Mesendoderm (in vitro differentiated cells): ENCODE data around the gene TEAD1.

Experiments
- DNase-seq: peaks from one replicate; pipeline ENCODE4 v3.0.0; 2013
- H2AK5ac ChIP-seq: 2 replicates; pipeline ENCODE4 v1.6.1; 2013; ENCODE audit warnings: low read length, inconsistent platforms
- H2BK120ac ChIP-seq: 2 replicates; pipeline ENCODE4 v1.6.1; 2013; ENCODE audit warnings: low read depth, mild to moderate bottlenecking, low read length, moderate library complexity, mixed read lengths
- H2BK15ac ChIP-seq: replicated peaks from 2 replicates; pipeline ENCODE4 v1.6.1; 2013; ENCODE audit warnings: low read depth, mild to moderate bottlenecking, moderate library complexity
- H2BK5ac ChIP-seq: 2 replicates; pipeline ENCODE4 v1.6.1; 2013; ENCODE audit warnings: low read length, inconsistent platforms
- H3K18ac ChIP-seq: 2 replicates; pipeline ENCODE4 v1.6.1; 2013; ENCODE audit warnings: mild to moderate bottlenecking, low read length, mixed read lengths
- H3K23ac ChIP-seq: one replicate; pipeline ENCODE4 v1.6.1; 2013; ENCODE audit warnings: low read length
- H3K27ac ChIP-seq: 2 replicates; pipeline ENCODE4 v1.5.1; 2013; ENCODE audit warnings: low read depth, mild to moderate bottlenecking, inconsistent platforms, low read length, moderate library complexity
- H3K27me3 ChIP-seq: 2 replicates; pipeline ENCODE4 v1.6.1; 2013; ENCODE audit warnings: low read length, control low read depth, mild to moderate bottlenecking, inconsistent platforms; ENCODE audit not compliant: insufficient read depth, poor library complexity
- H3K36me3 ChIP-seq: 2 replicates; pipeline ENCODE4 v1.6.1; 2013; ENCODE audit warnings: low read length, inconsistent platforms; ENCODE audit not compliant: control insufficient read depth, insufficient read depth
- H3K4ac ChIP-seq: one replicate; pipeline ENCODE4 v1.6.1; 2013; ENCODE audit warnings: low read depth, mild to moderate bottlenecking, low read length, moderate library complexity
- H3K4me1 ChIP-seq: 2 replicates; pipeline ENCODE4 v1.6.1; 2013; ENCODE audit warnings: low read depth, low read length, inconsistent platforms; ENCODE audit not compliant: control insufficient read depth
- H3K4me2 ChIP-seq: 2 replicates; pipeline ENCODE4 v1.6.1; 2013; ENCODE audit warnings: low read length
- H3K4me3 ChIP-seq: 2 replicates; pipeline ENCODE4 v1.5.1; 2013; ENCODE audit warnings: mild to moderate bottlenecking, low read length
- H3K56ac ChIP-seq: one replicate; pipeline ENCODE4 v1.6.1; 2013; ENCODE audit warnings: low read length
- H3K79me1 ChIP-seq: 2 replicates; pipeline ENCODE4 v1.6.1; 2013; ENCODE audit warnings: low read length, inconsistent platforms
- H3K79me2 ChIP-seq: 2 replicates; pipeline ENCODE4 v1.6.1; 2013; ENCODE audit warnings: mild to moderate bottlenecking, low read length; ENCODE audit not compliant: control insufficient read depth, insufficient read depth
- H3K9ac ChIP-seq: 2 replicates; pipeline ENCODE4 v1.6.1; 2013; ENCODE audit warnings: low read length, inconsistent platforms
- H4K5ac ChIP-seq: one replicate; pipeline ENCODE4 v1.6.1; 2013; ENCODE audit warnings: low read length
- H4K8ac ChIP-seq: one replicate; pipeline ENCODE4 v1.6.1; 2013; ENCODE audit warnings: low read depth, mild to moderate bottlenecking, control low read depth, low read length, moderate library complexity
- WGBS: extraction: QIAGEN DNeasy Blood & Tissue Kit; methylation state at CpG from one replicate; pipeline ENCODE4 v1.1.7; 2013; ENCODE audit warnings: low lambda C conversion rate, missing lambda C conversion rate; ENCODE audit not compliant: insufficient coverage; ENCODE audit errors: extremely low coverage; 5-methylcytosine and 5-hydroxymethylcytosine counted together

The TEAD1 gene

GRCh38 chr11:12857572-12857971 is 183.4 kb downstream of the TEAD1 start:
- Histone ChIP-seq H2BK120ac (no peak overlapping the region), H3K4me1 (peaks cover 7% of the 10 kb centered on the region), H2AK5ac (no peak overlapping the region), H3K23ac (no peak overlapping the region), H3K36me3 (no peaks in the 10 kb centered on the region), H3K9ac (no peak overlapping the region), H3K79me1 (peaks cover 39% of the 10 kb centered on the region), H3K27ac (no peak overlapping the region), H3K56ac (no peak overlapping the region), H3K4me2 (no peak overlapping the region), H3K4me3 (no peak overlapping the region), H2BK5ac (no peak overlapping the region), H3K18ac (no peak overlapping the region), H3K27me3 (no peaks in the 10 kb centered on the region), H3K79me2 (peaks cover 48% of the 10 kb centered on the region), H4K8ac (no peak overlapping the region), H4K5ac (no peak overlapping the region), H3K4ac (no peak overlapping the region), H2BK15ac (no peak overlapping the region)
- no CpG with 5 or more reads among the region's 5 CpGs for WGBS
- DNase-seq = peak; percentile 68

DNA sequence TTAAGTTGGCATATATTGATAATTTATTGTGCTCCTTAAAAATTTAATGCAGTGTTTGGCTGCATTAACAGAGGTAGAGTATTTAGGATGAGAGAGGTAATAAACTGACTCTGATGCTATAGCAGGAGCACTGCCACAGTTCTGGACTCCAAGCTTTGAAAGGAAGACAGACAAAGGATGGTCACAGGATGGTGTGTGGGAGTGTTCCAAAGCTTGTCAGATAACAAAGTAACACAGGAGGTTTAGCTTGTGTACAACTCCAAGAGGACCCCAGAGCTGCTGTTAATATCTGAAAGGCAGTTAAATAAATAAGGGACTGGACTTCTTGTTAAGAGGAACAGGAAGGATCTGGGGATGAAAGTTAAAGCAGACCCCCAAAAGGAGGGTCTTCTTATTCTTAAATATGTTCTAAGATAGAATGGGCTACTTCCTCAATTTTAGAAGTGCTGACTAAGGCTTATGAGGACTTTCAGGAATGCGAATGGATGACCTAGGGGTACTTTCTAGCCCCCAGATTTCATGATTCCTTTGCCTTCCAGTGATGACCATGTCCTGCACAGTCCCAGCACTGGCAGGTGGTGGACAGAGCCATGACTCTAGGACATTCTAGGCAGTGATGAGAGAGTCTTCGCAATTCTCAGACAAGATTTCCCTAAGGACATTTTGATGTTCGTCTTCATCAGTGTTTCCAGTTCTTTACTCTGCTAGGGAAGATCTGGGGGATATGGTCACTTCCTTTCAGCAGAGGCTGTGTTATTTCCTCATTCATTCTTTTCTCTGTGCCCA is 185.8 kb downstream of the TEAD1 start:
- H2BK120ac ChIP-seq = no peak overlapping the region
- H3K4me3 ChIP-seq = no peak overlapping the region
- no peak overlapping the region for H4K8ac ChIP-seq
- H3K56ac ChIP-seq = no peak overlapping the region
- no peak overlapping the region for H3K27ac ChIP-seq
- no peak overlapping the region for H3K18ac ChIP-seq
- no peak overlapping the region for H2BK15ac ChIP-seq
- no peak overlapping the region for H4K5ac ChIP-seq
- no peaks in the 10 kb centered on the region for H3K27me3 ChIP-seq
- H3K36me3 ChIP-seq = no peaks in the 10 kb centered on the region
- no CpG with 5 or more reads among the region's 3 CpGs for WGBS
- H3K4ac ChIP-seq = no peak overlapping the region
- H3K4me2 ChIP-seq = no peak overlapping the region
- H3K79me1 ChIP-seq = peaks cover 23% of the 10 kb centered on the region
- no peak for DNase-seq
- no peak overlapping the region for H3K23ac ChIP-seq
- no peak overlapping the region for H3K9ac ChIP-seq
- H3K79me2 ChIP-seq = peaks cover 31% of the 10 kb centered on the region
- peaks cover 17% of the 10 kb centered on the region for H3K4me1 ChIP-seq
- no peak overlapping the region for H2BK5ac ChIP-seq
- H2AK5ac ChIP-seq = no peak overlapping the region

DNA sequence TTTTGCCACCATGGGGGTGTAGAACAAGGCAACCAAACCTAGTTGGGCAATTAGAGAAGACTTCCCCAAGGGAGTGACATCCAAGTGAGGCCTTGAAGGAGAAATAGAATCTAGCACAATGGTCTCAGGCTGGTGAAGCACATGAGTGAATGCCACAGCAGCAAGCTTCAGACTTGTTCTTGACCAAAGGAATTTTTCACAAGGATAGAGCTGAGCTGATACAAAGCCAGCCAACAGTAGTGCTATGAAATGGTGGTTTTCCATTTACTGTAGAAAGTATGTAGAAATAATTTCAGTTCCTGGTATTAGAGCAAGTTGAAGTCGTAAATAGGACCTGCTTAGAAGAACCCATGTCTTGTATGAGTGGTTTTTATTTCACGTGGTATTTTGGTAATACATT is 186.6 kb downstream of the TEAD1 start:
- Histone ChIP-seq H2AK5ac (no peak overlapping the region), H4K8ac (no peak overlapping the region), H3K79me2 (peaks cover 29% of the 10 kb centered on the region), H2BK5ac (no peak overlapping the region), H3K9ac (no peak overlapping the region), H3K4ac (no peak overlapping the region), H3K27me3 (no peaks in the 10 kb centered on the region), H3K79me1 (peaks cover 23% of the 10 kb centered on the region), H3K4me3 (no peak overlapping the region), H4K5ac (no peak overlapping the region), H3K27ac (no peak overlapping the region), H3K4me1 (peaks cover 17% of the 10 kb centered on the region), H3K23ac (no peak overlapping the region), H2BK120ac (no peak overlapping the region), H2BK15ac (no peak overlapping the region), H3K56ac (no peak overlapping the region), H3K4me2 (no peak overlapping the region), H3K36me3 (no peaks in the 10 kb centered on the region), H3K18ac (no peak overlapping the region)
- no peak for DNase-seq
- WGBS = no CpG with 5 or more reads among the region's 2 CpGs

DNA sequence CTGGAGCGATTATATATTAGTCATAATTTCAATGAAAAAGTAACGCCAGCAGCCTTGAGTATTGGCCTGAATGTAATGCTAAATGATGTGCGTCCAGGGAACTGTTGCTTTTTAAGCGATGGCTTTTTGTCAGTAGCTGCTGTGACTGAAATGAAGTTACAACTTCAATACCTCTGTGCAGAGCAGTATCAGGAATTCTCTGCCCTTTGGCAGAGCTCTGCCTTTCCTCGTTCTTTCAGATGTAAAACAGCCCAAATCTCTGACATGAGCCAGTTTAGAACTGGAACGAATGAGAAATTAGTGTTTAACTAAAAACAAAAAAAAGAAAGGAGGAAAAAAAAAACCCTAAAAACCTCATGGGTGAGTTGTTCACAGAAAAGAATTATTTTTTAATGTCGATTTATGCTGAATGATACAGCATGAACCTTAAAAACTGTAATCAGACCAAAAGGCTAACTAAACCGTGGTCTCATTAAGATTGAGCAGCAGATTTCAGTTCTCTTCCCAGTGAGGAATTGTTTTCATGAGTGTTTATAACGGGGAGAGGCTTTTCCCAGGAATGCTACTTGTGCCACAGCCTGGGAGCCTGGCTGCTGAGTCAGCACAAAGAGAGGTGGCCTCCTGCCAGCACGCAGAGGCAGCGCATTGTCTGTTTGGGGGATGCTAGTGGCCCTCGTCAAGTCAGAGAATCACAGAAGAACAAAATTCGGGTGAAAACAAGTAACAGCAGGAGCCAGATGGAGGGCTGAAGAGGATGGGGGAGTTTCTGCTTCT is 188.7 kb downstream of the TEAD1 start:
- Histone ChIP-seq H3K4me2 (no peak overlapping the region), H3K79me2 (peaks cover 19% of the 10 kb centered on the region), H2BK120ac (no peak overlapping the region), H3K27me3 (no peaks in the 10 kb centered on the region), H3K36me3 (no peaks in the 10 kb centered on the region), H3K9ac (peak overlapping the region; percentile 40), H3K18ac (peak overlapping the region; percentile 98), H3K4ac (no peak overlapping the region), H2BK15ac (no peak overlapping the region), H3K4me1 (peaks cover 22% of the 10 kb centered on the region), H4K8ac (no peak overlapping the region), H3K27ac (peak overlapping the region; percentile 91), H2BK5ac (no peak overlapping the region), H2AK5ac (no peak overlapping the region), H4K5ac (peak overlapping the region; percentile 56), H3K56ac (peak overlapping the region; percentile 65), H3K79me1 (peaks cover 20% of the 10 kb centered on the region), H3K23ac (no peak overlapping the region), H3K4me3 (no peak overlapping the region)
- peak; percentile 94 for DNase-seq
- no CpG with 5 or more reads among the region's 13 CpGs for WGBS

DNA sequence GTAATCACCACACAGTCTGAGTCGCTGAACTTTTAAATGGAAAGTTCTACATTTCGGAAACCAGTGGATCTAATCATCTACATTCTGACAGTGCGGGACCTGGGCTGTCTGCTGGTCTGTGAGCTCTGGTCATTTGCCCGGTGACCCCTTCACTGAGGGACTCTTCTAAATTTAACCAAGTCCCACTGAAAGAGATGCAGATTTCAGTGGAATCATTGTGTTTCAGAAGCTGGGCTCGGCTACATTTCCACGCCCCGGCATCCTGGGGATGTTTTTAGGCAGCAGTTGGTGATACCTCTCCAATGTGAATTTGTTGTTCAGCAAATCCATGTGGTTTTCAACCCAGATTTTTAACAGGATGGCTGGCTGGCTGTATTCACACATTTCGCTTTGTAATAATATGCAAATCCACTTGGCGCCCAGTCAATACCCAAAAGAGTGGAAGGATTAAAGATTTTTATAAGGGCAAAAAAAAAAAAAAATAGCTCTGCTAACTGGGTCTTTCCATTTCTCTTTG is 189.4 kb downstream of the TEAD1 start:
- H2BK120ac ChIP-seq = peak overlapping the region; percentile 3
- no peak overlapping the region for H4K8ac ChIP-seq
- H2BK15ac ChIP-seq = no peak overlapping the region
- H3K23ac ChIP-seq = no peak overlapping the region
- H3K4me1 ChIP-seq = peaks cover 22% of the 10 kb centered on the region
- no peaks in the 10 kb centered on the region for H3K36me3 ChIP-seq
- no peak overlapping the region for H2AK5ac ChIP-seq
- H3K18ac ChIP-seq = peak overlapping the region; percentile 98
- peaks cover 22% of the 10 kb centered on the region for H3K79me1 ChIP-seq
- H3K4me3 ChIP-seq = no peak overlapping the region
- no peaks in the 10 kb centered on the region for H3K27me3 ChIP-seq
- H2BK5ac ChIP-seq = peak overlapping the region; percentile 67
- H3K9ac ChIP-seq = peak overlapping the region; percentile 40
- H3K27ac ChIP-seq = peak overlapping the region; percentile 91
- H3K56ac ChIP-seq = peak overlapping the region; percentile 77
- peak; percentile 48 for DNase-seq
- H3K4ac ChIP-seq = peak overlapping the region; percentile 93
- H3K79me2 ChIP-seq = peaks cover 19% of the 10 kb centered on the region
- no peak overlapping the region for H4K5ac ChIP-seq
- H3K4me2 ChIP-seq = no peak overlapping the region
- WGBS = no CpG with 5 or more reads among the region's 9 CpGs
